Stimulated activated CD4-positive, alpha-beta T cell treated with anti-CD3 and anti-CD28 coated beads, Interleukin-2, amount 100 ng/mL, for 48 hours (primary cell): Measurements from ENCODE around the gene TMEM163.

Experiments used
- DNase-seq, 2 donors: peaks; one replicate each; pipeline ENCODE4 v3.0.0-alpha.2; 2020

TMEM163 gene

GRCh38 chr2:134470561-134471168 is 248.1 kb downstream of the TMEM163 start:
- DNase-seq: no peak

GRCh38 chr2:134469516-134470115 is 249.2 kb downstream of the TMEM163 start:
- DNase-seq: no peak

GRCh38 chr2:134468776-134469175 is 250.0 kb downstream of the TMEM163 start:
- DNase-seq: no peak

DNA sequence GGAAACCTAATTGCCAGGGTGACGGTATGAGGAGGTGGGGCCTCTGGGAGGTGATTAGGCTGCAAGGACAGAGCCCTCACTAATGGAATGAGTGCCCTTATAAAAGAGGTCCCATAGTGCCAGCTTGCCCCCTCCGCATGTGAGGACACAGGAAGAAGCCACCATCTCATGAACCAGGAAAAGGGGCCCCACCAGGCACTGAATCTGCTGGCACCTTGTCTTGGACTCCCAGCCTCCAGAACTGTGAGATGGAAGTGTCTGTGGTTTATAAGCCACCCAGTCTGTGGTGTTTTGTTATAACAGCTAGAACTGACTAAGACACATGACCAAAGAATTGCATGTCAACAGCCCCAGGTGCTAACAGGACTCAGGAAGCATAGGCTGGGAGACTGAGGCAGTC is 250.6 kb downstream of the TMEM163 start:
- no peak for DNase-seq

GRCh38 chr2:134466141-134466540 is 252.7 kb downstream of the TMEM163 start:
- peak in 1 of 2 donors; percentile 9 for DNase-seq

- DNase-seq: no peak
Measured at GRCh38 chr2:134465228-134466105, 253.3 kb downstream of the TMEM163 start.

GRCh38 chr2:134463699-134464022 is 255.1 kb downstream of the TMEM163 start:
- DNase-seq: no peak

DNA sequence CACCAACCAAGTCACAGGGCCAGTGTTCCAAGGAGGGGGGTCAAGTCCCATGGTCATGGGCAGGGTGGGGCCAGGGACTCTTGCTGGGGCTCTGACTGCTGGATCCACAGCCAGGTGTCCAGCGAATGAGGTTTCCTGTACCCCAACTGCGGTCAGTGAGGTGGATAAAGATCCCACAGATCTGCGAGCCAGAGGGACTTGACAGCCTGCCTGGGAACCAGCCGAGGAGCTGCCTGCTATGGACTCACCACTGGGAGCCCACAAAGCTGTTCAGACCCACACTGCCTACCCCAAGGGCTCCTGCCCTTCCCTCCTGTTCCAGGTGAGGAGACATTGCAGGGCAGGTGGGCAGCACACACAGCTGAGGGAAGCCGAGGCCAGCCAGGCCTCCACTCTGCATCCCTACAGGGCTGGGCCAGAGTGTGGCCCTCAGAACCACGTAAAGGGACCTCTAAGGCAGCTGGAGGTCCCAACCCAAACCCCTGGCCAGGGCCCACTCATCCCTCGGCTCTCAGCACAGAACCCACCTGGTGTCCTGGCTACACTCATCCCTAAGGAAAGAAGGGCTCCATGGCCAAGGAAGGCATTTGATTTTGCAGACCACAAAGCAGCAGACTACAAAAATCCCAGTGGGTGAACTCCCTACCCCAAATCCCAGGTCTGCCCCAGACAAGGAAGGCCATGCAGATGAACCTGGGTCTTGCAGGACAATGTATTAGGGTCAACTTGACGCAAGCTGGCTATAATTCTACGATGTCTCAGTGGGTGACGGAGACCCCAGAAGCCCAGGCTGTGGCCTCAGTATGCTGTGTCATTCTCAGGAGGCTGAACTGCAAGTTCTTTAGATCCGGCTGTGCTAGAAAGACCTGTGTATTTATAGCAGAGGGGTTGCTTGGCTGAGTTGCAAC is 255.8 kb downstream of the TMEM163 start:
- no peak for DNase-seq

DNA sequence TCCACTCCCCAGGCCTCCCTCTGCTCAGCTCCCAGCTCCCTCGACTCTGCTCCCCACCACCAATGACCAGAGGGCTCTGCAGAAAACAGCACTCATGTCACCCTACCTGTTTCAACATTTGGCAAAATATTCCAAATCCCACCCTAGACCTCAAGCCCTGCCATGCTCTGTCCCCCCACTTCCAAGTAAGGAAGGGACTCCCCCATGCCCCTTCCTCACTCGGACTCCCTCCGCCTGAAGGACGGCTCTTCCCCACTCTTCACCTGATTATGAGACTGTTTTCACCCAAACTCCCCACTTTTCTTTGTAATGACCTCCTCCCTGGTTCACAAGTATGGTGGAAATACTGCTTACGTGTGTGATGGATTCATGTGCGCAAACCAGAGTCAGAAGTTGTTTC is 256.5 kb downstream of the TMEM163 start:
- no peak for DNase-seq

GRCh38 chr2:134461511-134461910 is 257.3 kb downstream of the TMEM163 start:
- no peak for DNase-seq

DNA sequence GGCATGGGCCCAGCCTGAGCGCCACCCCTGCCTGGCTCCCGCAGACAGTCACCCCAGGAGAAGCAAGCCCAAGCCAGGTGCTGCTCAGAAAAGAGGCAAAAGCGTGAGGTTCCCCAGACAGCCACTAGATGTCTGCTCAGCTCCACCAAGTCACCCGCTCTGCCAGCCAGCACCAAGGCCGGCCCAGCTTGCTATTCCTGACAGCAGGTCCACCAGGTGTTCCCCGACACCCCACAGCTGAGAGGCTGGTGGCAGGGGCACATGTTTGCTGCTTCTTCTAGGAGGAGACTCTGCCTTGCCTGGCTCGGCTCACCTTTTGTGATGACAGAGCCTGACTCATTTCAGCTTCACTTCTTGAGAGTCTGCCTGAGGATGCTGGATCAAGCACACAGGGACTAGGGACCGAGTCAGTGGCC is 258.2 kb downstream of the TMEM163 start:
- peak in 1 of 2 donors; percentile 21 for DNase-seq

DNA sequence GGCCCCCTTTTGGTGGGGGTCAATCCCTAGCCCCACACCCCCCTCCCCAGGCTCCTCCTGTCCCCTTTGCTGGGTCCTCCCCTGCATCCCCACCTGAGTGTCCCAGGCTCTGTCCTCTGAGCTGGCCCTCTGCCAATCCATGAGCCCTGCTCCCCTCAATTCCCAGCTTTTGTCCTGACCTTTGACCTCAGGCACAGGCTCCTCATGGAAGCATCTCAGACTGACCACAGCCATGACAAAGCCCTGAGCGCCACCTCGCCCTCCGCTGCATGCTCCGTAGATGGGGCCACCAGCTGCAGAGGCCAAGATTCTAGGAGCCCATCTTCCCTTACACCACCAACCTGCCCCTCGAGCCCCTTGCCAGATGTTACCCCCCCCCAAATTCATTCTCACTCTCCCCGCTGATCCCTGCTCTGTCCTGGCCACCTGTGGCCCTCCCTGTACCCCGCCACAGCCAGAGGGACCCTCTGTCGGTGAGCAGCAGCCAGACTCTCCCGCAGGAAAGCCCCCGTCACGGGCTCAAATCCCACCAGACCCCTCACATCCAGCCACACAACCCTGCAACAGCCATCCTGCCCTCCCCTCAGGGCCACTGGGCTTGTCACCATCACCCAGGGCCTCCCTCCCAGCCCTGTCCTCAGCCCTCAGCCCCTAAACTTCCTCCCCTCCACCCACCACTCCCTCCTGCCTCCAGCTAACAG is 258.9 kb downstream of the TMEM163 start:
- DNase-seq: no peak

- no peak for DNase-seq
Measured at GRCh38 chr2:134458950-134459349, 259.9 kb downstream of the TMEM163 start.

DNA sequence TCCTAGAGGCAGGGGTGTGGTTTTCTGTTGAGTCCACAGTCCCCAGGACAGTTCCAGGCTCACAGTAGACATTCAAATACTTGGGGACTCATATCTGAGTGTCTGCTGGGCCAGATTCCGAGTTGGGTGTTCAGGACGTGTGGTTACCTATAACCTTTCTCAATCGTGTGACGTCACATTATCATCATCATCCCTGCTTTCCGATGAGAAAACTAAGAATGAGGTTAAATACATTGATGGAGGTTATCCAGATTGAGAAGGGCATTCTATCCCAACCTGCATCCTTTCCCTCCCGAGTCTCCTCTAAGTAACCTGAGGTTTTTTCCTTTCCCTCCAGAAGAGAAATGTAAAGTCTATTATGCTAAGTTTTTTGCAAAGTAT is 260.3 kb downstream of the TMEM163 start:
- DNase-seq: no peak

GRCh38 chr2:134457765-134458472 is 260.9 kb downstream of the TMEM163 start:
- DNase-seq: no peak

GRCh38 chr2:134457353-134457752 is 261.4 kb downstream of the TMEM163 start:
- DNase-seq: no peak

GRCh38 chr2:134455426-134455825 is 263.4 kb downstream of the TMEM163 start:
- no peak for DNase-seq

DNA sequence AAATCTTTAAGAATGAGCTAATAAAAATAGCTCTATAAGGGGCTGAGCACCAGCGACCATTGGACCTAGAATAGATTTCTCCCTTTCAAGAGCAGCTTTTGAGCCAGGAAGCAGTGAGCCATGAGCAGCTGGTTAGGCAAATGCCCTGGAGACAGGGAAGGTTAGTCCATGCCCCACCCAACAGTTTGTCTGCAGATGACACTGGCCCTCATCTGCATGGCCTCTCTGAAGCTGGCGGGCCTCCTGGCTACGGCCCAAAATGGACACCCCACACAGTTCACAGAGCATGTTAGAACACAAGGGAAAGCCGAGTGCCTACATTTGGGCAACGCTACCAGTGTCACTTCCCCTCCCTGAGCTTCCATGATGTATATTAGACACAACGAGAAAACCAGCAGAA is 263.9 kb downstream of the TMEM163 start:
- no peak for DNase-seq

GRCh38 chr2:134454426-134454825 is 264.4 kb downstream of the TMEM163 start:
- no peak for DNase-seq

GRCh38 chr2:134453973-134454372 is 264.8 kb downstream of the TMEM163 start:
- DNase-seq: no peak

- DNase-seq: no peak
Measured at GRCh38 chr2:134453476-134453875, 265.3 kb downstream of the TMEM163 start.
